ENCODE measurements around the gene TDRD12.
"Not testable (repeated sequence)": the region's sequence is repeated elsewhere in the genome, so short reads cannot be mapped to it uniquely, and the experiment has no call there.

Gene TDRD12

DNA sequence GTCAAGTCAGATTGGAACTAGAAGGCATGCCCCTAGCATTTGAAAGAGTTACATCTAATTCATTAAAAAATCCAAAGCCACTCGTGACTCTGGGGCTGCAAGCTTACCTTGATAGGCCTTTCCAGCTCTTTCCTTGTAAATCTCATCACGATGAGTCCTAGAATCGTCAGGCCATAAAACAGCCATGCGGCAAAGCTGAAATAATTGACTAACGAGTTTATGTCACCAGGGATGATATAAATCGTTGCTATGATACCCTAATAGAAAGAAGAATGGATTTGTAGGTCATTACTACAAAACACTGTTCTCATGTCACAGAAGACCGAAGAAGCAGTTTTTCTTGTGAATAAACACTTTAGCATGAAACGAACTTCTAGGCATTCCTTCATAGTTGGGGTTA is 122.5 kb downstream of the TDRD12 start:
- H3F3A ChIP-seq (ENCODE audit: insufficient read depth), result no peaks in the 10 kb centered on the region
- H3K9ac ChIP-seq (ENCODE audit: low read length), result no peak overlapping the region
- H3K79me2 ChIP-seq (ENCODE audit: insufficient read depth, low read length), result no peaks in the 10 kb centered on the region
- no peaks in the 10 kb centered on the region for H4K20me1 ChIP-seq (ENCODE audit: low read depth, low read length)
- no peaks in the 10 kb centered on the region for H3K9me2 ChIP-seq (replicated peaks; ENCODE audit: insufficient read depth, low read length)
- no peak overlapping the region for H3K4me3 ChIP-seq (ENCODE audit: insufficient read depth, low read length, poor library complexity, severe bottlenecking)
- peaks cover 8% of the 10 kb centered on the region; the same call in 1 of the 2 replicates for H3K9me3 ChIP-seq (ENCODE audit: insufficient read depth, low read length)
- H3K27me3 ChIP-seq (ENCODE audit: low read length), result no peaks in the 10 kb centered on the region
- TF ChIP-seq, protein P1, sequence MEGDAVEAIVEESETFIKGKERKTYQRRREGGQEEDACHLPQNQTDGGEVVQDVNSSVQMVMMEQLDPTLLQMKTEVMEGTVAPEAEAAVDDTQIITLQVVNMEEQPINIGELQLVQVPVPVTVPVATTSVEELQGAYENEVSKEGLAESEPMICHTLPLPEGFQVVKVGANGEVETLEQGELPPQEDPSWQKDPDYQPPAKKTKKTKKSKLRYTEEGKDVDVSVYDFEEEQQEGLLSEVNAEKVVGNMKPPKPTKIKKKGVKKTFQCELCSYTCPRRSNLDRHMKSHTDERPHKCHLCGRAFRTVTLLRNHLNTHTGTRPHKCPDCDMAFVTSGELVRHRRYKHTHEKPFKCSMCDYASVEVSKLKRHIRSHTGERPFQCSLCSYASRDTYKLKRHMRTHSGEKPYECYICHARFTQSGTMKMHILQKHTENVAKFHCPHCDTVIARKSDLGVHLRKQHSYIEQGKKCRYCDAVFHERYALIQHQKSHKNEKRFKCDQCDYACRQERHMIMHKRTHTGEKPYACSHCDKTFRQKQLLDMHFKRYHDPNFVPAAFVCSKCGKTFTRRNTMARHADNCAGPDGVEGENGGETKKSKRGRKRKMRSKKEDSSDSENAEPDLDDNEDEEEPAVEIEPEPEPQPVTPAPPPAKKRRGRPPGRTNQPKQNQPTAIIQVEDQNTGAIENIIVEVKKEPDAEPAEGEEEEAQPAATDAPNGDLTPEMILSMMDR (IDR thresholded peaks at IDR 0.05; ENCODE audit: insufficient read depth, low read length, poor library complexity, severe bottlenecking), result no peak
- no peak for TF ChIP-seq EZH2phosphoT487 (conservative IDR thresholded peaks at IDR 0.05; ENCODE audit: low read length)
- no peak overlapping the region for H2AFZ ChIP-seq (ENCODE audit: low read depth, low read length, severe bottlenecking)
- no peak overlapping the region for H3K4me2 ChIP-seq (ENCODE audit: low read depth, low read length, poor library complexity, severe bottlenecking)
- no peaks in the 10 kb centered on the region for H3K36me3 ChIP-seq (ENCODE audit: low read length)
- H3K27ac ChIP-seq (ENCODE audit: low read depth, low read length), result no peak overlapping the region

DNA sequence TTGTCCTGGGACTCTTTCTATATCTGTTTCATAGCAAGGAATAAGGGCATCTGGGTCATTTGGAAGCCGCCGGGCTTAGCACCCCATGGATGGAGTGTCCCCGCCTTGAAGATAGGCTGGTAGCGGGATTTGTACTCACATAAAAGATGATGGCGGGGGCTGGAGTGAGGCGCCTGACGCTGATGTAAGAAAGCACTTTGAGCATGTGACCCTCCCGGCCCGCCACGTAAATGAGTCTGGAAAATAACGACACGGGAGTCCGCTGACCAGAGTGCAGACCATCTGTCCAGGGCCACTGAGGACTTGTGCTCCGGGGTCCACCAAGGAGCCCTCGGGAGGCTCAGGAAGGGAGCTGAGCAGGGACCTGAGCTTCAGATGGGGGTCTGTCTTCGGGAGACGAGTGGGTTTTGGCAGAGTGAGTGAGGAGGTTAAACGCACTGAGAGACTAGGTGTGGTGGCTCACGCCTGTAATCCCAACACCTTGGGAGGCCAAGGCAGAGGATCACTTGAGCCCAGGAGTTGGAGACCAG is 124.2 kb downstream of the TDRD12 start:
- H2AFZ ChIP-seq (ENCODE audit: low read depth, low read length, severe bottlenecking), result no peak overlapping the region
- TF ChIP-seq, protein P1 (IDR thresholded peaks at IDR 0.05; ENCODE audit: insufficient read depth, low read length, poor library complexity, severe bottlenecking), result no peak
- TF ChIP-seq EZH2phosphoT487 (conservative IDR thresholded peaks at IDR 0.05; ENCODE audit: low read length), result no peak
- H3K36me3 ChIP-seq (ENCODE audit: low read length), result no peaks in the 10 kb centered on the region
- H3K9me2 ChIP-seq (replicated peaks; ENCODE audit: insufficient read depth, low read length), result no peaks in the 10 kb centered on the region
- no peak overlapping the region for H3K4me3 ChIP-seq (ENCODE audit: insufficient read depth, low read length, poor library complexity, severe bottlenecking)
- H3K27me3 ChIP-seq (ENCODE audit: low read length), result no peaks in the 10 kb centered on the region
- H3K27ac ChIP-seq (ENCODE audit: low read depth, low read length), result no peak overlapping the region
- H3K79me2 ChIP-seq (ENCODE audit: insufficient read depth, low read length), result no peaks in the 10 kb centered on the region
- H3K4me2 ChIP-seq (ENCODE audit: low read depth, low read length, poor library complexity, severe bottlenecking), result no peak overlapping the region
- H3K9ac ChIP-seq (ENCODE audit: low read length), result no peak overlapping the region
- H4K20me1 ChIP-seq (ENCODE audit: low read depth, low read length), result no peaks in the 10 kb centered on the region
- peaks cover 8% of the 10 kb centered on the region; the same call in 1 of the 2 replicates for H3K9me3 ChIP-seq (ENCODE audit: insufficient read depth, low read length)
- no peaks in the 10 kb centered on the region for H3F3A ChIP-seq (ENCODE audit: insufficient read depth)

DNA sequence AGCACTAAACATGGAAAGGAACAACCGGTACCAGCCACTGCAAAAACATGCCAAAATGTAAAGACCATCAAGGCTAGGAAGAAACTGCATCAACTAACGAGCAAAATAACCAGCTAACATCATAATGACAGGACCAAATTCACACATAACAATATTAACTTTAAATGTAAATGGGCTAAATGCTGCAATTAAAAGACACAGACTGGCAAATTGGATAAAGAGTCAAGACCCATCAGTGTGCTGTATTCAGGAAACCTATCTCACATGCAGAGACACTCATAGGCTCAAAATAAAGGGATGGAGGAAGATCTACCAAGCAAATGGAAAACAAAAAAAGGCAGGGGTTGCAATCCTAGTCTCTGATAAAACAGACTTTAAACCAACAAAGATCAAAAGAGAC is 128.5 kb downstream of the TDRD12 start:
- not testable (repeated sequence) for H3F3A ChIP-seq (ENCODE audit: insufficient read depth); H3K9ac ChIP-seq (ENCODE audit: low read length); H3K9me3 ChIP-seq (ENCODE audit: insufficient read depth, low read length); H2AFZ ChIP-seq (ENCODE audit: low read depth, low read length, severe bottlenecking); H3K9me2 ChIP-seq (replicated peaks; ENCODE audit: insufficient read depth, low read length); H3K79me2 ChIP-seq (ENCODE audit: insufficient read depth, low read length); H3K4me3 ChIP-seq (ENCODE audit: insufficient read depth, low read length, poor library complexity, severe bottlenecking); H3K36me3 ChIP-seq (ENCODE audit: low read length); H3K27me3 ChIP-seq (ENCODE audit: low read length); H3K27ac ChIP-seq (ENCODE audit: low read depth, low read length); H4K20me1 ChIP-seq (ENCODE audit: low read depth, low read length); H3K4me2 ChIP-seq (ENCODE audit: low read depth, low read length, poor library complexity, severe bottlenecking)

DNA sequence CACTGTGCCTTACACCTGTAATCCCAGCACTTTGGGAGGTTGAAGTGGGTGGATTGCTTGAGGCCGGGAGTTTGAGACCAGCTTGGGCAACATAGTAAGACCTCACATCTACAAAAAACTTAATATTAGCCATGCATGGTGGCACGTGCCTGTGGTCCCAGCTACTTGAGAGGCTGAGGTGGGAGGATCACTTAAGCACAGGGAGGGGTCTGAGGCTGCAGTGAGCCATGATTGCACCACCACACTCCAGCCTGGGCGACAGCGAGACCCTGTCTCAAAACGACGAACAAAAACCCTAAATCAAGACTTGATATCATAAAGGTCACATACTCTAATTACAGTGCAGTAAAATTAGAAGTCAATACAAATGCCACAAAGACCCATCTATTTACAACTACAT is 132.6 kb downstream of the TDRD12 start:
- Histone ChIP-seq H3K9ac (ENCODE audit: low read length) (no peak overlapping the region), H3K9me2 (replicated peaks; ENCODE audit: insufficient read depth, low read length) (no peaks in the 10 kb centered on the region), H3K36me3 (ENCODE audit: low read length) (no peaks in the 10 kb centered on the region), H3K4me2 (ENCODE audit: low read depth, low read length, poor library complexity, severe bottlenecking) (no peak overlapping the region), H4K20me1 (ENCODE audit: low read depth, low read length) (no peaks in the 10 kb centered on the region), H3F3A (ENCODE audit: insufficient read depth) (no peaks in the 10 kb centered on the region), H3K79me2 (ENCODE audit: insufficient read depth, low read length) (no peaks in the 10 kb centered on the region), H3K27ac (ENCODE audit: low read depth, low read length) (no peak overlapping the region), H3K27me3 (ENCODE audit: low read length) (no peaks in the 10 kb centered on the region), H3K9me3 (ENCODE audit: insufficient read depth, low read length) (no peaks in the 10 kb centered on the region), H2AFZ (ENCODE audit: low read depth, low read length, severe bottlenecking) (no peak overlapping the region), H3K4me3 (ENCODE audit: insufficient read depth, low read length, poor library complexity, severe bottlenecking) (no peak overlapping the region)
- TF ChIP-seq, protein P1 (IDR thresholded peaks at IDR 0.05; ENCODE audit: insufficient read depth, low read length, poor library complexity, severe bottlenecking), result no peak
- no peak for TF ChIP-seq EZH2phosphoT487 (conservative IDR thresholded peaks at IDR 0.05; ENCODE audit: low read length)

DNA sequence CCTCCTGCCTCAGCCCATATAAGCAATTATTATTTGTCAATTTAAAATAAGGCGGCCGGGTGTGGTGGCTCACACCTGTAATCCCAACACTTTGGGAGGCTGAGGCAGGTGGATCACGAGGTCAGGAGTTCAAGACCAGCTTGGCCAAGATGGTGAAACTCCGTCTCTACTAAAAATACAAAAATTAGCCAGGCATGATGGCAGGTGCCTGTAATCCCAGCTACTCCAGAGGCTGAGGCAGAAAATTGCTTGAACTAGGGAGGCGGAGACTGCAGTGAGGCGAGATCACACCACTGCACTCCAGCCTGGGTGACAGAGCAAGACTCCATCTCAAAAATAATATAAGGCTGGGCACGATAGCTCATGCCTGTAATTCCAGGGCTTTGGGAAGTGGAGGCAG is 137.3 kb downstream of the TDRD12 start:
- not testable (repeated sequence) for H3K9me3 ChIP-seq (ENCODE audit: insufficient read depth, low read length); H3K4me3 ChIP-seq (ENCODE audit: insufficient read depth, low read length, poor library complexity, severe bottlenecking); H3K9me2 ChIP-seq (replicated peaks; ENCODE audit: insufficient read depth, low read length); H2AFZ ChIP-seq (ENCODE audit: low read depth, low read length, severe bottlenecking); H3K27me3 ChIP-seq (ENCODE audit: low read length); H3F3A ChIP-seq (ENCODE audit: insufficient read depth); H3K79me2 ChIP-seq (ENCODE audit: insufficient read depth, low read length); H3K36me3 ChIP-seq (ENCODE audit: low read length); H3K4me2 ChIP-seq (ENCODE audit: low read depth, low read length, poor library complexity, severe bottlenecking); H4K20me1 ChIP-seq (ENCODE audit: low read depth, low read length); H3K27ac ChIP-seq (ENCODE audit: low read depth, low read length); H3K9ac ChIP-seq (ENCODE audit: low read length)

Data from SU-DHL-6 (cell line).